Panc1 (cell line): ENCODE measurements around the gene UPB1. TPM values are rescaled to one million over a fixed set of nuclear protein-coding genes. Genes with fewer than 3 reads are reported as not detected.
A peak's percentile ranks its signal among the peaks of the same experiment; 100 is the strongest.

Experiments used
- ATAC-seq: fragments of 200-7000 bp; cut with Tn5 transposase; 2 replicates; pipeline ENCODE4 v1.9.1; 2020; ENCODE audit warnings: mild to moderate bottlenecking, moderate library complexity
- BruUV-seq: library from RNA; stranded (reverse); fragments of 400-500 nt; replicated peaks from 2 replicates; lab custom pipeline; 2021; lab: Mats Ljungman, UMichigan
- CTCF ChIA-PET: fragments of 300-600 bp; sonication (Branson Sonifier 250); formaldehyde crosslinking; loops from one replicate; lab custom pipeline; 2022; ENCODE audit warnings: antibody characterized with exemption; lab: Charles Lee
- POLR2A ChIA-PET: fragments of 300-600 bp; sonication (Branson Sonifier 250); formaldehyde crosslinking; loops from one replicate; lab custom pipeline; 2022; ENCODE audit warnings: antibody characterized with exemption; lab: Charles Lee
- DNase-seq: peaks from one replicate; pipeline ENCODE4 v3.0.0-alpha.2; 2010; ENCODE audit warnings: low read depth, low spot score
- H3K27ac ChIP-seq: 2 replicates; pipeline ENCODE4 v1.5.1; 2011; ENCODE audit warnings: mild to moderate bottlenecking, low read length, inconsistent platforms
- H3K27me3 ChIP-seq: fragments of 200-500 bp; sonication (Bioruptor generic); 2 replicates; pipeline ENCODE4 v1.6.0; 2014; ENCODE audit warnings: low read length, inconsistent platforms; ENCODE audit not compliant: control insufficient read depth, insufficient read depth
- H3K36me3 ChIP-seq: fragments of 200-500 bp; sonication (Bioruptor generic); 2 replicates; pipeline ENCODE4 v1.5.1; 2014; ENCODE audit warnings: inconsistent platforms, mild to moderate bottlenecking, low read length, moderate library complexity; ENCODE audit not compliant: control insufficient read depth, insufficient read depth
- H3K4me1 ChIP-seq: 2 replicates; pipeline ENCODE4 v1.5.1; 2011; ENCODE audit warnings: inconsistent platforms, mild to moderate bottlenecking, low read length, moderate library complexity; ENCODE audit not compliant: control insufficient read depth, insufficient read depth
- H3K4me3 ChIP-seq, 2 experiments: 2 replicates each; pipeline ENCODE4 v1.5.1; 2011 to 2012; ENCODE audit warnings: low read depth in 2 of 2, low read length in 2 of 2, mild to moderate bottlenecking in 2 of 2, inconsistent platforms in 1 of 2, moderate library complexity in 1 of 2
- H3K9me3 ChIP-seq: fragments of 200-500 bp; sonication (Bioruptor generic); 2 replicates; pipeline ENCODE4 v1.5.1; 2014; ENCODE audit warnings: low read depth, mild to moderate bottlenecking, inconsistent platforms, low read length, moderate library complexity; ENCODE audit not compliant: control insufficient read depth, insufficient read depth
- CTCF ChIP-seq: fragments of 450-650 bp; IDR thresholded peaks from 2 replicates; pipeline ENCODE4 v1.5.1; 2017; ENCODE audit warnings: mild to moderate bottlenecking
- POLR2AphosphoS5 ChIP-seq: IDR thresholded peaks from 2 replicates; pipeline ENCODE4 v1.6.1; 2012; ENCODE audit warnings: mild to moderate bottlenecking, low read depth, low read length, moderate library complexity
- REST ChIP-seq, 2 experiments: IDR thresholded peaks; 2 replicates each; pipeline ENCODE4 v1.6.1; 2011 to 2012; ENCODE audit warnings: low read depth in 2 of 2, control low read depth in 1 of 2, low read length in 1 of 2, mild to moderate bottlenecking in 1 of 2, moderate library complexity in 1 of 2; ENCODE audit not compliant: insufficient read depth in 1 of 2
- SIN3A ChIP-seq: IDR thresholded peaks from 2 replicates; pipeline ENCODE4 v1.6.1; 2012; ENCODE audit warnings: low read depth, mild to moderate bottlenecking, low read length, moderate library complexity, borderline replicate concordance; ENCODE audit not compliant: insufficient read depth
- TCF7L2 ChIP-seq: IDR thresholded peaks from 2 replicates; pipeline ENCODE4 v1.6.1; 2011; ENCODE audit warnings: mild to moderate bottlenecking, low read depth, low read length, inconsistent platforms
- in situ Hi-C: cut with HindIII; loops from 2 replicates; pipeline ENCODE4 v1.10.0; 2016; ENCODE audit warnings: low sequenced_read_pairs, low pct_unique_long_range_greater_than_20kb
- intact Hi-C: fragments of 100-400 bp; cut with micrococcal nuclease; formaldehyde crosslinking; loops from one replicate; pipeline ENCODE4 v1.10.0; 2022; ENCODE audit not compliant: unreplicated experiment
- total RNA-seq: library from RNA; stranded (reverse); gene quantifications from one replicate; pipeline ENCODE4 v1.2.1, GENCODE V29; 2021; ENCODE audit not compliant: unreplicated experiment

The UPB1 gene
- total RNA-seq, 1 experiment from 2014 or later = 0.10 TPM

- Histone ChIP-seq H3K36me3 (peaks cover 19% of the 10 kb centered on the region), H3K27ac (peak overlapping the region; percentile 84), H3K4me3 (peak overlapping the region; percentile 79), H3K4me1 (peaks cover 20% of the 10 kb centered on the region), H3K27me3 (no peaks in the 10 kb centered on the region), H3K9me3 (no peaks in the 10 kb centered on the region)
- ChIA-PET CTCF (no interaction called here), POLR2A (no interaction called here)
- in situ Hi-C loops = no loop called here
- intact Hi-C loops = no loop called here
- ATAC-seq (no peak), DNase-seq (no peak)
- no peak for TF ChIP-seq REST (IDR thresholded peaks at IDR 0.05; ENCODE audit: insufficient read depth in 1 of 2, low read depth in 2 of 2, low read length in 1 of 2)
- no peak for TF ChIP-seq TCF7L2
- no peak for TF ChIP-seq SIN3A
- no peak for TF ChIP-seq CTCF
- TF ChIP-seq POLR2AphosphoS5 = no peak
- BruUV-seq = no TSS peak
These were observed 58.6 kb downstream of the UPB1 start for GRCh38 chr22:24553597-24554312.

GRCh38 chr22:24554313-24555164 lies 59.4 kb downstream of the UPB1 start, which contains the start of gene GUCD1:
TSS of gene GUCD1 (minus strand) at chr22:24555138. CDS start at chr22:24554991, 147 bp downstream.
- DNase-seq (no peak), ATAC-seq (peak; percentile 44)
- intact Hi-C loops (no loop called here), in situ Hi-C loops (no loop called here)
- POLR2A ChIA-PET = no interaction called here
- Histone ChIP-seq H3K4me3 (peak within 1 kb of the TSS; percentile 96 to 97), H3K36me3 (peaks cover 20% of the 10 kb centered on the region), H3K27ac (peak within 1 kb of the TSS; percentile 95), H3K27me3 (no peaks in the 10 kb centered on the region), H3K4me1 (peaks cover 20% of the 10 kb centered on the region), H3K9me3 (no peaks in the 10 kb centered on the region)
- TF ChIP-seq SIN3A = no peak
- TF ChIP-seq REST (IDR thresholded peaks at IDR 0.05; ENCODE audit: insufficient read depth in 1 of 2, low read depth in 2 of 2, low read length in 1 of 2) = no peak
- TF ChIP-seq POLR2AphosphoS5 = no peak
- no peak for TF ChIP-seq TCF7L2
- TF ChIP-seq CTCF = no peak
- CTCF ChIA-PET = no interaction called here
- BruUV-seq = no TSS peak
